HepG2 (cell line): ENCODE data around the gene CDKN3. TPM values are rescaled to one million over a fixed set of nuclear protein-coding genes. Genes with fewer than 3 reads are reported as not detected.

ENCODE experiments used
- AGO2 ChIP-seq: fragments of 200-400 bp; formaldehyde crosslinking; optimal IDR thresholded peaks from 2 replicates; pipeline ENCODE3; 2017; ENCODE audit warnings: mild to moderate bottlenecking, low read depth, low read length, moderate library complexity
- MED13 ChIP-seq: sonication (generic); formaldehyde crosslinking; IDR thresholded peaks from 2 replicates; pipeline ENCODE4 v1.5.0; 2020; ENCODE audit warnings: missing genetic modification reagents
- POLR2A ChIP-seq, 2 experiments: IDR thresholded peaks; 2 replicates each; pipeline ENCODE4 v1.6.1; 2011; ENCODE audit warnings: low read depth in 2 of 2, low read length in 2 of 2, mild to moderate bottlenecking in 1 of 2, moderate library complexity in 1 of 2; ENCODE audit not compliant: insufficient read depth in 1 of 2
- SCMH1 ChIP-seq: sonication (generic); formaldehyde crosslinking; IDR thresholded peaks from 2 replicates; pipeline ENCODE4 v1.9.0; 2021; ENCODE audit warnings: missing genetic modification reagents, mild to moderate bottlenecking, borderline replicate concordance
- SIX1 ChIP-seq: sonication (generic); formaldehyde crosslinking; IDR thresholded peaks from 2 replicates; pipeline ENCODE4 v1.4.0; 2020; ENCODE audit warnings: missing genetic modification reagents, borderline replicate concordance
- SIX4 ChIP-seq: sonication (generic); formaldehyde crosslinking; IDR thresholded peaks from 2 replicates; pipeline ENCODE4 v1.4.0; 2020; ENCODE audit warnings: missing genetic modification reagents
- SMYD3 ChIP-seq: sonication (generic); formaldehyde crosslinking; IDR thresholded peaks from 2 replicates; pipeline ENCODE4 v1.8.1; 2023; ENCODE audit warnings: mild to moderate bottlenecking, missing genetic modification reagents
- ZNF121 ChIP-seq: sonication (generic); formaldehyde crosslinking; IDR thresholded peaks from 2 replicates; pipeline ENCODE4 v1.5.0; 2020; ENCODE audit warnings: mild to moderate bottlenecking, missing genetic modification reagents
- ZNF446 ChIP-seq: sonication (generic); formaldehyde crosslinking; IDR thresholded peaks from 2 replicates; pipeline ENCODE4 v1.5.0; 2020; ENCODE audit warnings: mild to moderate bottlenecking, missing genetic modification reagents
- ZNF547 ChIP-seq: sonication (generic); formaldehyde crosslinking; IDR thresholded peaks from 2 replicates; pipeline ENCODE4 v1.5.1; 2020; ENCODE audit warnings: mild to moderate bottlenecking, missing genetic modification reagents
- ZNF557 ChIP-seq: sonication (generic); formaldehyde crosslinking; IDR thresholded peaks from 2 replicates; pipeline ENCODE4 v1.4.0; 2020; ENCODE audit warnings: missing genetic modification reagents
- ZNF652 ChIP-seq: IDR thresholded peaks from 2 replicates; pipeline ENCODE4 v1.6.1; 2016; ENCODE audit warnings: low read depth, borderline replicate concordance
- ZNF772 ChIP-seq: sonication (generic); formaldehyde crosslinking; IDR thresholded peaks from 2 replicates; pipeline ENCODE4 v1.5.0; 2020; ENCODE audit warnings: mild to moderate bottlenecking, missing genetic modification reagents
- ZSCAN22 ChIP-seq: sonication (generic); formaldehyde crosslinking; IDR thresholded peaks from 2 replicates; pipeline ENCODE4 v1.4.0; 2020; ENCODE audit warnings: mild to moderate bottlenecking, missing genetic modification reagents
- polyA plus RNA-seq, 8 experiments: library from polyadenylated mRNA; depleted of rRNA in 3 of 8; stranded (reverse) in 7 of 8; unstranded in 1 of 8; fragments of >200 nt; fragmentation: Illumina TruSeq in 4 of 8; extraction: Trizol in 4 of 8; gene quantifications; 2 replicates each; pipeline versions ENCODE4 v1.2.1 to v1.2.3, GENCODE V29; 2011 to 2016; ENCODE audit warnings: low read depth in 4 of 8, missing spikeins in 1 of 8, mixed read lengths in 1 of 8; ENCODE audit not compliant: insufficient read depth in 1 of 8
- total RNA-seq, 5 experiments: library from RNA; depleted of rRNA; stranded (reverse); fragments of >200 nt; fragmentation: Illumina TruSeq; extraction: Trizol; gene quantifications; 2 replicates each; pipeline ENCODE4 v1.2.3, GENCODE V29; 2016; ENCODE audit warnings: low read depth in 1 of 5
- TF ChIP-seq, protein P1 (sequence below): sonication (generic); formaldehyde crosslinking; IDR thresholded peaks from 2 replicates; pipeline ENCODE4 v1.4.0; 2020; ENCODE audit warnings: low read depth, mild to moderate bottlenecking, missing genetic modification reagents
- TF ChIP-seq, protein P2 (sequence below): fragments of 450-650 bp; IDR thresholded peaks from 2 replicates; pipeline ENCODE4 v1.6.1; 2017; ENCODE audit warnings: mild to moderate bottlenecking
- TF ChIP-seq, protein P3 (sequence below): sonication (generic); formaldehyde crosslinking; IDR thresholded peaks from 2 replicates; pipeline ENCODE4 v1.4.0; 2020; ENCODE audit warnings: missing genetic modification reagents
- TF ChIP-seq, protein P4 (sequence below): sonication (generic); formaldehyde crosslinking; IDR thresholded peaks from 2 replicates; pipeline ENCODE4 v1.4.0; 2020; ENCODE audit warnings: missing genetic modification reagents
- TF ChIP-seq, protein P5 (sequence below): sonication (generic); formaldehyde crosslinking; IDR thresholded peaks from 2 replicates; pipeline ENCODE4 v1.5.1; 2020; ENCODE audit warnings: missing genetic modification reagents, mild to moderate bottlenecking, borderline replicate concordance
- TF ChIP-seq, protein P6 (sequence below): IDR thresholded peaks from 2 replicates; pipeline ENCODE4 v1.6.1; 2016; ENCODE audit warnings: control low read depth

Gene CDKN3
- total and polyA plus RNA-seq, 2 of the 13 experiments (the other 11 are each of a cell fraction or from before 2014, with no cell fraction given), result 63.0 to 88.9 TPM

DNA sequence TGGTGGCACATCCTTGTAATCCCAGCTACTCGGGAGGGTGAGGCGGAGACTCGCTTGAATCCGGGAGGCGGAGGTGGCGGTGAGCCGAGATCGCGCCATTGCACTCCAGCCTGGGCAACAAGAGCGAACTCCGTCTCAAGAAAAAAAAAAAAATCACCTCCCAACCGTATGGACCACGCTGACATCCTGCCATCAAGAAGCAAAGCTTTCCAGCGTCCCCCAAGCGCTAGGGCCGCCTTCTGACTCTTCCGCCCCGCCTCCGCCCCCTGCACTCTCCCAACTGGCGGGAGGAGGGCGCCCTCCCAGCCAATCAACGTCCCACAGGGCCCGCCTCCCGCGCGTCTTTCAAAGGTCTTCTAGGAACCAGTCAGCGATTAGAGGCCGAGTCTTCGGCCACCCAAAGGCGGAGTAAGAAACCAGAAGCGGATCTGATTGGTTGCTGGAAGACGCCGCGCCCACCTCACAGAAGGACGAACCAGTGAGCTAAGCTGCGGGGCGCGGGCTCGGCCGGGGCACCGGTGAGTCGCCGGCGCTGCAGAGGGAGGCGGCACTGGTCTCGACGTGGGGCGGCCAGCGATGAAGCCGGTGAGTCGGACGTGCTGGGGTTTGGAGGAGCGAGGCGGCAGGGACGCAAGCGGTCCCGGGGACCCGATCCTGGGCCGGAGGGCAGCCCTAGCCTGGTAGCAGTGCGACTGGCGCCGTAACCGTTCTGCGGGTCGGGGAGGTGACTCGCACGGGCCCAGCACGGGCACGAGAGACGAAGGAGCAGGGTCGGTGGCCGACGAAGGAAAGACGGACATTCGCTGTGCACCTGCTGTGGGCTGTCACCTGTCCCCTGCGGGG, at the start of gene CDKN3 (continued):
- TF ChIP-seq, protein P1, sequence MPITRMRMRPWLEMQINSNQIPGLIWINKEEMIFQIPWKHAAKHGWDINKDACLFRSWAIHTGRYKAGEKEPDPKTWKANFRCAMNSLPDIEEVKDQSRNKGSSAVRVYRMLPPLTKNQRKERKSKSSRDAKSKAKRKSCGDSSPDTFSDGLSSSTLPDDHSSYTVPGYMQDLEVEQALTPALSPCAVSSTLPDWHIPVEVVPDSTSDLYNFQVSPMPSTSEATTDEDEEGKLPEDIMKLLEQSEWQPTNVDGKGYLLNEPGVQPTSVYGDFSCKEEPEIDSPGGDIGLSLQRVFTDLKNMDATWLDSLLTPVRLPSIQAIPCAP (CRISPR knock-in tag), result no peak; the same call in 1 of the 2 replicates
- TF ChIP-seq, protein P2, sequence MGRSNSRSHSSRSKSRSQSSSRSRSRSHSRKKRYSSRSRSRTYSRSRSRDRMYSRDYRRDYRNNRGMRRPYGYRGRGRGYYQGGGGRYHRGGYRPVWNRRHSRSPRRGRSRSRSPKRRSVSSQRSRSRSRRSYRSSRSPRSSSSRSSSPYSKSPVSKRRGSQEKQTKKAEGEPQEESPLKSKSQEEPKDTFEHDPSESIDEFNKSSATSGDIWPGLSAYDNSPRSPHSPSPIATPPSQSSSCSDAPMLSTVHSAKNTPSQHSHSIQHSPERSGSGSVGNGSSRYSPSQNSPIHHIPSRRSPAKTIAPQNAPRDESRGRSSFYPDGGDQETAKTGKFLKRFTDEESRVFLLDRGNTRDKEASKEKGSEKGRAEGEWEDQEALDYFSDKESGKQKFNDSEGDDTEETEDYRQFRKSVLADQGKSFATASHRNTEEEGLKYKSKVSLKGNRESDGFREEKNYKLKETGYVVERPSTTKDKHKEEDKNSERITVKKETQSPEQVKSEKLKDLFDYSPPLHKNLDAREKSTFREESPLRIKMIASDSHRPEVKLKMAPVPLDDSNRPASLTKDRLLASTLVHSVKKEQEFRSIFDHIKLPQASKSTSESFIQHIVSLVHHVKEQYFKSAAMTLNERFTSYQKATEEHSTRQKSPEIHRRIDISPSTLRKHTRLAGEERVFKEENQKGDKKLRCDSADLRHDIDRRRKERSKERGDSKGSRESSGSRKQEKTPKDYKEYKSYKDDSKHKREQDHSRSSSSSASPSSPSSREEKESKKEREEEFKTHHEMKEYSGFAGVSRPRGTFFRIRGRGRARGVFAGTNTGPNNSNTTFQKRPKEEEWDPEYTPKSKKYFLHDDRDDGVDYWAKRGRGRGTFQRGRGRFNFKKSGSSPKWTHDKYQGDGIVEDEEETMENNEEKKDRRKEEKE, result no peak
- TF ChIP-seq SIX4, result no peak
- TF ChIP-seq, protein P3, sequence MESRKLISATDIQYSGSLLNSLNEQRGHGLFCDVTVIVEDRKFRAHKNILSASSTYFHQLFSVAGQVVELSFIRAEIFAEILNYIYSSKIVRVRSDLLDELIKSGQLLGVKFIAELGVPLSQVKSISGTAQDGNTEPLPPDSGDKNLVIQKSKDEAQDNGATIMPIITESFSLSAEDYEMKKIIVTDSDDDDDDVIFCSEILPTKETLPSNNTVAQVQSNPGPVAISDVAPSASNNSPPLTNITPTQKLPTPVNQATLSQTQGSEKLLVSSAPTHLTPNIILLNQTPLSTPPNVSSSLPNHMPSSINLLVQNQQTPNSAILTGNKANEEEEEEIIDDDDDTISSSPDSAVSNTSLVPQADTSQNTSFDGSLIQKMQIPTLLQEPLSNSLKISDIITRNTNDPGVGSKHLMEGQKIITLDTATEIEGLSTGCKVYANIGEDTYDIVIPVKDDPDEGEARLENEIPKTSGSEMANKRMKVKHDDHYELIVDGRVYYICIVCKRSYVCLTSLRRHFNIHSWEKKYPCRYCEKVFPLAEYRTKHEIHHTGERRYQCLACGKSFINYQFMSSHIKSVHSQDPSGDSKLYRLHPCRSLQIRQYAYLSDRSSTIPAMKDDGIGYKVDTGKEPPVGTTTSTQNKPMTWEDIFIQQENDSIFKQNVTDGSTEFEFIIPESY (CRISPR knock-in tag), result peak; percentile 51; the same call in 1 of the 2 replicates
- TF ChIP-seq AGO2, result peak; percentile 57
- no peak for TF ChIP-seq ZNF652 (CRISPR knock-in tag)
- TF ChIP-seq ZNF121 (CRISPR knock-in tag), result no peak
- peak; percentile 91 to 95 for TF ChIP-seq POLR2A (IDR thresholded peaks at IDR 0.05; ENCODE audit: insufficient read depth in 1 of 2, low read depth in 2 of 2, low read length in 2 of 2)
- TF ChIP-seq ZSCAN22 (CRISPR knock-in tag), result no peak; the same call in 1 of the 2 replicates
- TF ChIP-seq, protein P4, sequence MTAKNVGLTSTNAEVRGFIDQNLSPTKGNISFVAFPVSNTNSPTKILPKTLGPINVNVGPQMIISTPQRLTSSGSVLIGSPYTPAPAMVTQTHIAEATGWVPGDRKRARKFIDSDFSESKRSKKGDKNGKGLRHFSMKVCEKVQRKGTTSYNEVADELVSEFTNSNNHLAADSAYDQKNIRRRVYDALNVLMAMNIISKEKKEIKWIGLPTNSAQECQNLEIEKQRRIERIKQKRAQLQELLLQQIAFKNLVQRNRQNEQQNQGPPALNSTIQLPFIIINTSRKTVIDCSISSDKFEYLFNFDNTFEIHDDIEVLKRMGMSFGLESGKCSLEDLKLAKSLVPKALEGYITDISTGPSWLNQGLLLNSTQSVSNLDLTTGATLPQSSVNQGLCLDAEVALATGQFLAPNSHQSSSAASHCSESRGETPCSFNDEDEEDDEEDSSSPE (CRISPR knock-in tag), result peak; percentile 98
- 0 out of 2 replicates have a peak, but pooled peaks have one; percentile 69 for TF ChIP-seq ZNF557 (CRISPR knock-in tag)
- TF ChIP-seq, protein P5, sequence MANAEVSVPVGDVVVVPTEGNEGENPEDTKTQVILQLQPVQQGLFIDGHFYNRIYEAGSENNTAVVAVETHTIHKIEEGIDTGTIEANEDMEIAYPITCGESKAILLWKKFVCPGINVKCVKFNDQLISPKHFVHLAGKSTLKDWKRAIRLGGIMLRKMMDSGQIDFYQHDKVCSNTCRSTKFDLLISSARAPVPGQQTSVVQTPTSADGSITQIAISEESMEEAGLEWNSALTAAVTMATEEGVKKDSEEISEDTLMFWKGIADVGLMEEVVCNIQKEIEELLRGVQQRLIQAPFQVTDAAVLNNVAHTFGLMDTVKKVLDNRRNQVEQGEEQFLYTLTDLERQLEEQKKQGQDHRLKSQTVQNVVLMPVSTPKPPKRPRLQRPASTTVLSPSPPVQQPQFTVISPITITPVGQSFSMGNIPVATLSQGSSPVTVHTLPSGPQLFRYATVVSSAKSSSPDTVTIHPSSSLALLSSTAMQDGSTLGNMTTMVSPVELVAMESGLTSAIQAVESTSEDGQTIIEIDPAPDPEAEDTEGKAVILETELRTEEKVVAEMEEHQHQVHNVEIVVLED, result peak; percentile 24; the same call in 1 of the 2 replicates
- peak; percentile 69; the same call in 1 of the 2 replicates for TF ChIP-seq ZNF547 (CRISPR knock-in tag)
- no peak for TF ChIP-seq ZNF446 (CRISPR knock-in tag)
- no peak for TF ChIP-seq SCMH1 (CRISPR knock-in tag)
- no peak for TF ChIP-seq ZNF772
- TF ChIP-seq SIX1 (CRISPR knock-in tag), result no peak; the same call in 1 of the 2 replicates
- TF ChIP-seq MED13 (CRISPR knock-in tag), result peak; percentile 73
- TF ChIP-seq, protein P6, sequence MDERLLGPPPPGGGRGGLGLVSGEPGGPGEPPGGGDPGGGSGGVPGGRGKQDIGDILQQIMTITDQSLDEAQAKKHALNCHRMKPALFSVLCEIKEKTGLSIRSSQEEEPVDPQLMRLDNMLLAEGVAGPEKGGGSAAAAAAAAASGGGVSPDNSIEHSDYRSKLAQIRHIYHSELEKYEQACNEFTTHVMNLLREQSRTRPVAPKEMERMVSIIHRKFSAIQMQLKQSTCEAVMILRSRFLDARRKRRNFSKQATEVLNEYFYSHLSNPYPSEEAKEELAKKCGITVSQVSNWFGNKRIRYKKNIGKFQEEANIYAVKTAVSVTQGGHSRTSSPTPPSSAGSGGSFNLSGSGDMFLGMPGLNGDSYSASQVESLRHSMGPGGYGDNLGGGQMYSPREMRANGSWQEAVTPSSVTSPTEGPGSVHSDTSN (CRISPR knock-in tag), result 0 out of 2 replicates have a peak, but pooled peaks have one; percentile 26
- TF ChIP-seq SMYD3 (CRISPR knock-in tag), result peak; percentile 89
